ENCODE results near the gene GRIK1. TPM values are rescaled to one million over a fixed set of nuclear protein-coding genes. Genes with fewer than 3 reads are reported as not detected.

The GRIK1 gene
- total RNA-seq, 4 donors from 2014 or later = 0.44 to 4.1 (median 2.6) TPM

GRCh38 chr21:29523646-29524045 lies 416.1 kb downstream of the GRIK1 start:
- WGBS, 2 donors = 70 to 74% methylated on average over 1 of the region's 1 CpG
- no peaks in the 10 kb centered on the region for H3K27me3 ChIP-seq
- H3K4me1 ChIP-seq = no peaks in the 10 kb centered on the region
- peak in 1 of 2 donors; percentile 12 for DNase-seq (ENCODE audit: low spot score in 2 of 2)
- no peak overlapping the region for H3K4me3 ChIP-seq
- TF ChIP-seq POLR2A (IDR thresholded peaks at IDR 0.05) (no peak), EP300 (IDR thresholded peaks at IDR 0.05) (no peak), CTCF (IDR thresholded peaks at IDR 0.05) (no peak)
- H3K27ac ChIP-seq = no peak overlapping the region
- peaks cover 0 to 13% (median 3%) of the 10 kb centered on the region in 4 donors for H3K9me3 ChIP-seq
- no peaks in the 10 kb centered on the region for H3K36me3 ChIP-seq

- H3K27me3 ChIP-seq = no peaks in the 10 kb centered on the region
- no peaks in the 10 kb centered on the region for H3K36me3 ChIP-seq
- H3K27ac ChIP-seq = no peak overlapping the region
- WGBS, 2 donors = 37 to 44% methylated on average over 1 of the region's 1 CpG
- TF ChIP-seq POLR2A (IDR thresholded peaks at IDR 0.05) = no peak
- no peak for TF ChIP-seq EP300 (IDR thresholded peaks at IDR 0.05)
- no peak for TF ChIP-seq CTCF (IDR thresholded peaks at IDR 0.05)
- peaks cover 0 to 10% (median 3%) of the 10 kb centered on the region in 4 donors for H3K9me3 ChIP-seq
- no peak overlapping the region for H3K4me3 ChIP-seq
- DNase-seq (ENCODE audit: low spot score in 2 of 2) = no peak
- no peaks in the 10 kb centered on the region for H3K4me1 ChIP-seq
Measured at GRCh38 chr21:29521872-29522271, 417.9 kb downstream of the GRIK1 start.

- H3K4me1 ChIP-seq = no peaks in the 10 kb centered on the region
- 52 to 59% methylated on average over 3 of the region's 3 CpGs for WGBS, 2 donors
- DNase-seq (ENCODE audit: low spot score in 2 of 2) = no peak
- H3K36me3 ChIP-seq = peaks cover 0 to 15% (median 0%) of the 10 kb centered on the region in 3 donors
- no peak overlapping the region for H3K27ac ChIP-seq
- no peaks in the 10 kb centered on the region for H3K27me3 ChIP-seq
- H3K4me3 ChIP-seq = no peak overlapping the region
- TF ChIP-seq CTCF (IDR thresholded peaks at IDR 0.05) (no peak), POLR2A (IDR thresholded peaks at IDR 0.05) (no peak), EP300 (IDR thresholded peaks at IDR 0.05) (no peak)
- H3K9me3 ChIP-seq = peaks cover 0 to 6% (median 0%) of the 10 kb centered on the region in 4 donors
Measured at GRCh38 chr21:29520171-29520570, 419.6 kb downstream of the GRIK1 start.

- Histone ChIP-seq H3K36me3 (peaks cover 0 to 15% (median 0%) of the 10 kb centered on the region in 3 donors), H3K9me3 (peaks cover 0 to 31% (median 0%) of the 10 kb centered on the region in 4 donors), H3K27ac (no peak overlapping the region), H3K4me1 (no peaks in the 10 kb centered on the region), H3K4me3 (no peak overlapping the region), H3K27me3 (no peaks in the 10 kb centered on the region)
- 97 to 98% methylated on average over 2 of the region's 2 CpGs for whole genome bisulfite sequencing, 2 donors
- no peak for TF ChIP-seq CTCF (IDR thresholded peaks at IDR 0.05)
- TF ChIP-seq EP300 (IDR thresholded peaks at IDR 0.05) = no peak
- TF ChIP-seq POLR2A (IDR thresholded peaks at IDR 0.05) = no peak
- no peak for DNase-seq (ENCODE audit: low spot score in 2 of 2)
Measured at GRCh38 chr21:29514652-29515247, 425.0 kb downstream of the GRIK1 start.

GRCh38 chr21:29513535-29513934 lies 426.3 kb downstream of the GRIK1 start:
- DNase-seq (ENCODE audit: low spot score in 2 of 2) = no peak
- 75 to 83% methylated on average over 1 of the region's 1 CpG for WGBS, 2 donors
- TF ChIP-seq CTCF (IDR thresholded peaks at IDR 0.05) = no peak
- TF ChIP-seq EP300 (IDR thresholded peaks at IDR 0.05) = no peak
- Histone ChIP-seq H3K4me1 (no peaks in the 10 kb centered on the region), H3K27ac (no peak overlapping the region), H3K4me3 (no peak overlapping the region), H3K9me3 (peaks cover 0 to 31% (median 0%) of the 10 kb centered on the region in 4 donors), H3K27me3 (no peaks in the 10 kb centered on the region), H3K36me3 (peaks cover 0 to 15% (median 0%) of the 10 kb centered on the region in 3 donors)

Data from tibial nerve (tissue), 4 donors.